ENCODE results near the gene ENOSF1. TPM values are rescaled to one million over a fixed set of nuclear protein-coding genes. Genes with fewer than 3 reads are reported as not detected.

ENOSF1 gene
- polyA plus RNA-seq, 1 of the 3 experiments (the other 2 are of a cell fraction): 23.3 TPM

- H2AFZ ChIP-seq (ENCODE audit: low read depth): no peak overlapping the region
- POLR2A ChIA-PET: no interaction called here
These were observed 65.1 kb downstream of the ENOSF1 start for GRCh38 chr18:647304-647703.

More at GRCh38 chr18:647304-647703, 65.1 kb downstream of the ENOSF1 start:
- H3K4me3 ChIP-seq (ENCODE audit: low read depth in 2 of 2, low read length in 1 of 2): no peak overlapping the region
- H3K4me2 ChIP-seq: no peak overlapping the region
- H3K36me3 ChIP-seq (replicated peaks in 1 of 2; ENCODE audit: control insufficient read depth in 1 of 2, insufficient read depth in 2 of 2, low read length in 1 of 2): no peaks in the 10 kb centered on the region
- DNase-seq: no peak
- no peak for TF ChIP-seq YY1 (IDR thresholded peaks at IDR 0.05; ENCODE audit: low read depth)
- no peak for TF ChIP-seq NFIC (IDR thresholded peaks at IDR 0.05; ENCODE audit: borderline replicate concordance)
- TF ChIP-seq MEF2A (IDR thresholded peaks at IDR 0.05; ENCODE audit: borderline replicate concordance, low read depth): no peak
- no peak for TF ChIP-seq GATA2 (CRISPR knock-in tag; IDR thresholded peaks at IDR 0.05)
- no peak for TF ChIP-seq RFX5 (IDR thresholded peaks at IDR 0.05; ENCODE audit: low read length)
- no peak for TF ChIP-seq TCF12 (IDR thresholded peaks at IDR 0.05)
- TF ChIP-seq CHD2 (IDR thresholded peaks at IDR 0.05; ENCODE audit: low read length, partially characterized antibody): no peak
- TF ChIP-seq FOXJ3 (CRISPR knock-in tag; IDR thresholded peaks at IDR 0.05): no peak
- no peak for TF ChIP-seq CTCF (IDR thresholded peaks at IDR 0.05)
- no peak for TF ChIP-seq REST (IDR thresholded peaks at IDR 0.05; ENCODE audit: low read depth, low read length)
- no peak for TF ChIP-seq NRF1 (IDR thresholded peaks at IDR 0.05; ENCODE audit: low read depth, low read length)
- no peak for TF ChIP-seq JUND (IDR thresholded peaks at IDR 0.05)
- no peak for TF ChIP-seq RAD21 (IDR thresholded peaks at IDR 0.05; ENCODE audit: low read length)
- no peak for TF ChIP-seq USF1 (IDR thresholded peaks at IDR 0.05; ENCODE audit: borderline replicate concordance, low read depth)
- H4K20me1 ChIP-seq (ENCODE audit: insufficient read depth): no peaks in the 10 kb centered on the region
- H3K9me2 ChIP-seq: no peaks in the 10 kb centered on the region
- peaks cover 0 to 2% of the 10 kb centered on the region in 2 experiments; a peak in 1 of 4 replicates for H3K4me1 ChIP-seq (ENCODE audit: control insufficient read depth in 1 of 2, insufficient read depth in 2 of 2, low read depth in 1 of 2, low read length in 1 of 2)
- H3F3A ChIP-seq (replicated peaks; ENCODE audit: insufficient read depth): no peaks in the 10 kb centered on the region
- H3K27me3 ChIP-seq (ENCODE audit: insufficient read depth): no peaks in the 10 kb centered on the region
- 75% methylated on average over 4 of the region's 5 CpGs for WGBS (ENCODE audit: low lambda C conversion rate)
- no peaks in the 10 kb centered on the region for H3K9me3 ChIP-seq
- CTCF ChIA-PET: interaction anchor here (1.2 kb wide), 1 partner anchor 23 kb away, joined by 3 read pairs; no protein-coding TSS in a partner anchor
- H3K9ac ChIP-seq: no peak overlapping the region
- no peaks in the 10 kb centered on the region for H3K79me2 ChIP-seq (ENCODE audit: insufficient read depth)
- H3K27ac ChIP-seq (ENCODE audit: low read depth in 2 of 2, low read length in 1 of 2): no peak overlapping the region

Measured in SK-N-SH (cell line).